Neutrophil (primary cell): ENCODE data around the gene B9D1.

Source experiments
- H3K27ac ChIP-seq: fragments of 200-600 bp; sonication (generic); 2 replicates; pipeline ENCODE4 v1.5.1; 2016; ENCODE audit warnings: mild to moderate bottlenecking, moderate library complexity
- H3K27me3 ChIP-seq: fragments of 200-600 bp; sonication (generic); 2 replicates; pipeline ENCODE4 v1.6.0; 2016; ENCODE audit warnings: mild to moderate bottlenecking
- H3K36me3 ChIP-seq: fragments of 200-600 bp; sonication (generic); 2 replicates; pipeline ENCODE4 v1.5.1; 2017
- H3K4me1 ChIP-seq, 2 experiments: fragments of 200-600 bp in 1 of 2; sonication (generic) in 1 of 2; 1 replicate in 1 of 2; 2 replicates in 1 of 2; pipeline versions ENCODE4 v1.5.1 to v1.6.1; 2013 to 2016; ENCODE audit warnings: low read depth in 1 of 2, low read length in 1 of 2, mild to moderate bottlenecking in 1 of 2, moderate library complexity in 1 of 2; ENCODE audit not compliant: control insufficient read depth in 1 of 2, insufficient read depth in 1 of 2
- H3K4me3 ChIP-seq, 2 experiments: fragments of 200-600 bp in 1 of 2; sonication (generic) in 1 of 2; 1 replicate in 1 of 2; 2 replicates in 1 of 2; pipeline ENCODE4 v1.5.1; 2013 to 2016; ENCODE audit warnings: low read depth in 1 of 2, low read length in 1 of 2, mild to moderate bottlenecking in 1 of 2, moderate library complexity in 1 of 2
- H3K9me3 ChIP-seq: fragments of 200-600 bp; sonication (generic); 2 replicates; pipeline ENCODE4 v1.5.1; 2016
- CTCF ChIP-seq: fragments of 200-600 bp; sonication (generic); IDR thresholded peaks from 2 replicates; pipeline ENCODE4 v1.5.1; 2016; ENCODE audit warnings: antibody characterized with exemption

Gene B9D1

GRCh38 chr17:19376811-19377210, 14.3 kb upstream of the B9D1 start:
- H3K4me3 ChIP-seq = peak overlapping the region; percentile 79 to 90
- no peak for TF ChIP-seq CTCF

GRCh38 chr17:19375732-19376131, 13.2 kb upstream of the B9D1 start:
- Histone ChIP-seq H3K4me1 (peaks cover 23% of the 10 kb centered on the region in 2 experiments), H3K4me3 (no peak overlapping the region), H3K9me3 (no peaks in the 10 kb centered on the region), H3K27me3 (peaks cover 14% of the 10 kb centered on the region), H3K27ac (no peak overlapping the region), H3K36me3 (peaks cover 15% of the 10 kb centered on the region)
- TF ChIP-seq CTCF = no peak

More at GRCh38 chr17:19376811-19377210, 14.3 kb upstream of the B9D1 start:
- H3K4me1 ChIP-seq = peaks cover 22% of the 10 kb centered on the region in 2 experiments
- H3K36me3 ChIP-seq = peaks cover 25% of the 10 kb centered on the region
- H3K27ac ChIP-seq = peak overlapping the region; percentile 93
- peaks cover 8% of the 10 kb centered on the region for H3K27me3 ChIP-seq
- no peaks in the 10 kb centered on the region for H3K9me3 ChIP-seq

- Histone ChIP-seq H3K9me3 (no peaks in the 10 kb centered on the region), H3K4me3 (no peak overlapping the region), H3K4me1 (peaks cover 23 to 28% of the 10 kb centered on the region in 2 experiments), H3K36me3 (no peaks in the 10 kb centered on the region), H3K27me3 (peaks cover 22% of the 10 kb centered on the region), H3K27ac (no peak overlapping the region)
- TF ChIP-seq CTCF = no peak
Measured at GRCh38 chr17:19374136-19374535, 11.6 kb upstream of the B9D1 start.

- peaks cover 22% of the 10 kb centered on the region for H3K27me3 ChIP-seq
- H3K36me3 ChIP-seq = no peaks in the 10 kb centered on the region
- peaks cover 17 to 21% of the 10 kb centered on the region in 2 experiments for H3K4me1 ChIP-seq
- no peak for TF ChIP-seq CTCF
- no peak overlapping the region for H3K4me3 ChIP-seq
- no peaks in the 10 kb centered on the region for H3K9me3 ChIP-seq
- H3K27ac ChIP-seq = no peak overlapping the region
Measured at GRCh38 chr17:19372866-19373504, 10.5 kb upstream of the B9D1 start.

GRCh38 chr17:19372439-19372838, 9.9 kb upstream of the B9D1 start:
- no peak overlapping the region for H3K27ac ChIP-seq
- H3K9me3 ChIP-seq = no peaks in the 10 kb centered on the region
- H3K27me3 ChIP-seq = peaks cover 22% of the 10 kb centered on the region
- H3K4me3 ChIP-seq = no peak overlapping the region
- H3K4me1 ChIP-seq = peaks cover 15 to 19% of the 10 kb centered on the region in 2 experiments
- no peaks in the 10 kb centered on the region for H3K36me3 ChIP-seq
- no peak for TF ChIP-seq CTCF
